ENCODE measurements around the gene TMEM225B.
"Not testable (repeated sequence)": the region's sequence is repeated elsewhere in the genome, so short reads cannot be mapped to it uniquely, and the experiment has no call there.

TMEM225B gene

DNA sequence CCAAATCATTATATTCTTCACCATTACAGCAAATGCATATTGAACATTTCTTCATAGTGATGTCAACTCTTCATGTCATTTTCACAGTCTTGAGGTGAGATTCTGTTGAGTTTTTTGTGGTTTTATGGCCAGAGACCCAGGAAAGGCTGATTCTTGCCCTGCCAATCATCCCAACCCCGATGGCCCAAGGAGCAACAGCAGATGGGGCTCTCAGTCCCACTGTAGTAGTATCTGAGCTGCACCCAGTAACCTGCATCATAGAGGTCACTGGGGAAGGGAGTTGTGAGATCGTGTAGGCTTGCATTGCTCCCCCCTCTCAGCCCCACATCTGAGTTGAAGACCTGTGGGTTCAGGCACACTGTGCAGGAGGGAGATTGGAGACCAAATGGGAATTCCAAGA lies 45.4 kb downstream of the TMEM225B start:
- Histone ChIP-seq H3K36me3 (ENCODE audit: control insufficient read depth in 1 of 2, insufficient read depth in 2 of 2, low read length in 2 of 2) (peaks cover 3 to 27% of the 10 kb centered on the region in 2 donors), H3K27ac (ENCODE audit: low read length) (no peak overlapping the region), H3K27me3 (ENCODE audit: low read depth, low read length) (no peaks in the 10 kb centered on the region), H3K9me3 (ENCODE audit: control insufficient read depth in 1 of 2, low read length in 2 of 2) (no peaks in the 10 kb centered on the region), H3K4me1 (ENCODE audit: control insufficient read depth in 1 of 2, insufficient read depth in 2 of 2, low read length in 2 of 2) (no peaks in the 10 kb centered on the region), H3K4me3 (ENCODE audit: low read depth in 1 of 2, low read length in 2 of 2) (no peak overlapping the region)

DNA sequence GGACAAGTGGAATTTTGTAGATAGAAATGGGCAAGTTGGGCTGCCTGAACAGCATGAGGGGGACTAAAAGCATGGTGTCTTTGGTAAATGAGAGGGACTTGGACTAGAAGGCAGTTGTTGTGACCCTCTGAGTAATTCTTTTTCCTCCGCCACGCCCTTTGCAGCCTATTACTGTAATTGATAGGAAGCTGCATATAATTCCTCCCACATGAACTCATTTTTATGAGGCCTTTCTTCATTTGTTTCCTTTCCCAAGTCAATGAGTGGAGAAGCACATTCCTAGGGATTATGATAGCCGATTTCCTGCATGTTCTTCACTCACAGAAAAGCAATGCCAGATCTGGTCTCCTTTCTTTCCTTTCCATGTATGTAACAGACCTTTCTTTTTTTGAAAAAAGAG lies 46.4 kb downstream of the TMEM225B start:
- Histone ChIP-seq H3K4me1 (ENCODE audit: control insufficient read depth in 1 of 2, insufficient read depth in 2 of 2, low read length in 2 of 2) (no peaks in the 10 kb centered on the region), H3K27me3 (ENCODE audit: low read depth, low read length) (no peaks in the 10 kb centered on the region), H3K27ac (ENCODE audit: low read length) (no peak overlapping the region), H3K9me3 (ENCODE audit: control insufficient read depth in 1 of 2, low read length in 2 of 2) (no peaks in the 10 kb centered on the region), H3K36me3 (ENCODE audit: control insufficient read depth in 1 of 2, insufficient read depth in 2 of 2, low read length in 2 of 2) (peaks cover 3 to 23% of the 10 kb centered on the region in 2 donors), H3K4me3 (ENCODE audit: low read depth in 1 of 2, low read length in 2 of 2) (no peak overlapping the region)

DNA sequence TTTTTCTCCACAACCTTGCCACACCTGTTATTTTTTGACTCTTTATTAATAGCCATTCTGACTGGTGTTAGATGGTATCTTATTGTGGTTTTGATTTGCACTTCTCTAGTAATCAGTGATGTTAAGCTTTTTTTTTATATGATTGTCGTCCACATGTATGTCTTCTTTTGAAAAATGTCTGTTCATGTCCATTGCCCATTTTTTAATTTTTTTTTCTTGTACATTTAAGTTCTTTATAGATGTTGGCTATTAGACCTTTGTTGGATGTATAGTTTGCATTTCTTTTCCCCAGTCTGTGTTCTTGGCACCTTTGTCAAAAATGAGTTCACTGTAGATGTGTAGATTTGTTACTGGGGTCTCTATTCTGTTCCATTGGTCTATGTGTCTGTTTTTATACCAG lies 47.5 kb downstream of the TMEM225B start:
- H3K4me1 ChIP-seq (ENCODE audit: control insufficient read depth in 1 of 2, insufficient read depth in 2 of 2, low read length in 2 of 2) = no peaks in the 10 kb centered on the region

DNA sequence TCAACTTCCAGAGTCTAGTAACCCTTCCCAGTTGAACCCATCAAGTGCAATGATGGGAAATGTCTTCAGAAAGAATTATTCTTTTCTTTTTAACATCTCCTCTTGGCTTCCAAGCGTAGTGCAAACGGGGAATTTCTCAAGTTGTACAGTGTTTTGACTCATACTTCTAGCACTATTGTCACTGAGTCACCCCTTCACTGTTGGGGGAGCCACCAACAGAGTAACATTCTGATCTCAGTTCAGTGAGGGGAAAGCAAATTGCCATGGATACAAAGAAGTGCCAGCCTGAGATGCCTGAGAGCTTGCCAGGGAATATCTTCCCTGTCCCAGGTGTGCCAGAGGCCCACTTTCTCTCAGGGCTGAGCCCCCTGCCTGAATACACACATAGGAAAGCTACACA lies 50.8 kb downstream of the TMEM225B start:
- H3K27ac ChIP-seq (ENCODE audit: low read length) = no peak overlapping the region
- H3K9me3 ChIP-seq (ENCODE audit: control insufficient read depth in 1 of 2, low read length in 2 of 2) = no peaks in the 10 kb centered on the region
- H3K27me3 ChIP-seq (ENCODE audit: low read depth, low read length) = no peaks in the 10 kb centered on the region
- H3K4me1 ChIP-seq (ENCODE audit: control insufficient read depth in 1 of 2, insufficient read depth in 2 of 2, low read length in 2 of 2) = no peaks in the 10 kb centered on the region
- H3K36me3 ChIP-seq (ENCODE audit: control insufficient read depth in 1 of 2, insufficient read depth in 2 of 2, low read length in 2 of 2) = peaks cover 3 to 10% of the 10 kb centered on the region in 2 donors
- H3K4me3 ChIP-seq (ENCODE audit: low read depth in 1 of 2, low read length in 2 of 2) = no peak overlapping the region

More for the DNA sequence above, 47.5 kb downstream of the TMEM225B start:
- peaks cover 3 to 23% of the 10 kb centered on the region in 2 donors for H3K36me3 ChIP-seq (ENCODE audit: control insufficient read depth in 1 of 2, insufficient read depth in 2 of 2, low read length in 2 of 2)
- H3K27ac ChIP-seq (ENCODE audit: low read length) = no peak overlapping the region
- no peak overlapping the region for H3K4me3 ChIP-seq (ENCODE audit: low read depth in 1 of 2, low read length in 2 of 2)
- H3K9me3 ChIP-seq (ENCODE audit: control insufficient read depth in 1 of 2, low read length in 2 of 2) = no peaks in the 10 kb centered on the region
- no peaks in the 10 kb centered on the region for H3K27me3 ChIP-seq (ENCODE audit: low read depth, low read length)

DNA sequence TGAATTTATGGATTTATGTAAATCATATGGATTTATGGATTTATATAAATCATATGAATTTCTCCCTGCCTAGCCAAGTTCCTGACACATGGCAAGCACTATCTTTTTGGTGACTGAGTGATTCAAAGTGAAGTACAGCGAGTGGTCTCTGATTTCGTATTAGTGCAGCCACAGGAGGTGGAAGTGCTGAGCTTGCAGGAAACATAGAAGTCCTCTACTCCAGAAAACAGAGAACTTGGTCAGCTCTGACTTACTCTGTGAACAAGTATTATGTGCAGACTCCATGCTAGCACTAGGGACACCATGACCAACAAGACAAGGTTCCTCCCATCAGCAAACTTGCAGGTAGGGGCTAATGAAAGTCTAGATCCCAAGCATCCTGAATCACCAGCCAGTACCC lies 53.2 kb downstream of the TMEM225B start:
- Histone ChIP-seq H3K36me3 (ENCODE audit: control insufficient read depth in 1 of 2, insufficient read depth in 2 of 2, low read length in 2 of 2) (no peaks in the 10 kb centered on the region), H3K9me3 (ENCODE audit: control insufficient read depth in 1 of 2, low read length in 2 of 2) (no peaks in the 10 kb centered on the region), H3K4me3 (ENCODE audit: low read depth in 1 of 2, low read length in 2 of 2) (no peak overlapping the region), H3K27ac (ENCODE audit: low read length) (no peak overlapping the region), H3K4me1 (ENCODE audit: control insufficient read depth in 1 of 2, insufficient read depth in 2 of 2, low read length in 2 of 2) (no peaks in the 10 kb centered on the region), H3K27me3 (ENCODE audit: low read depth, low read length) (no peaks in the 10 kb centered on the region)

DNA sequence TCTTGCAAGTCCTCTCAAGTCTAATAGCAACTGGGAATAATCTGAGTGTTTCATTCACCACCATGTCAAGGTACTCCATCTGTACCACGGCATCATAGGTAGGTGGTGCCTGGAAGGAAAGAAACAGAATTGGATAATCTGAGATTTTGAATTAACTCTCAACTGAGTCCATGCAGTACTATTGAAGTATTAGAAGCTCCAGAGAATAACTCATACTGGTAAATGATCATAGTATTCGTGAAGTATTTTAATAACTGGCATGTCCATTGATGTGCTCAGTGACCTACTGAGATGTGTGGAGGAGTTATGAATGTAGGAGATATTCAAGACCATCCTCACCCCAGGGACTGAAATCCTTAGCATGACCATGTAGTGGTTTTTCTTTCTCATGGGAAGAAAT lies 54.6 kb downstream of the TMEM225B start:
- H3K27ac ChIP-seq (ENCODE audit: low read length) = no peak overlapping the region
- no peaks in the 10 kb centered on the region for H3K9me3 ChIP-seq (ENCODE audit: control insufficient read depth in 1 of 2, low read length in 2 of 2)
- no peaks in the 10 kb centered on the region for H3K4me1 ChIP-seq (ENCODE audit: control insufficient read depth in 1 of 2, insufficient read depth in 2 of 2, low read length in 2 of 2)
- H3K4me3 ChIP-seq (ENCODE audit: low read depth in 1 of 2, low read length in 2 of 2) = no peak overlapping the region
- no peaks in the 10 kb centered on the region for H3K27me3 ChIP-seq (ENCODE audit: low read depth, low read length)
- no peaks in the 10 kb centered on the region for H3K36me3 ChIP-seq (ENCODE audit: control insufficient read depth in 1 of 2, insufficient read depth in 2 of 2, low read length in 2 of 2)

DNA sequence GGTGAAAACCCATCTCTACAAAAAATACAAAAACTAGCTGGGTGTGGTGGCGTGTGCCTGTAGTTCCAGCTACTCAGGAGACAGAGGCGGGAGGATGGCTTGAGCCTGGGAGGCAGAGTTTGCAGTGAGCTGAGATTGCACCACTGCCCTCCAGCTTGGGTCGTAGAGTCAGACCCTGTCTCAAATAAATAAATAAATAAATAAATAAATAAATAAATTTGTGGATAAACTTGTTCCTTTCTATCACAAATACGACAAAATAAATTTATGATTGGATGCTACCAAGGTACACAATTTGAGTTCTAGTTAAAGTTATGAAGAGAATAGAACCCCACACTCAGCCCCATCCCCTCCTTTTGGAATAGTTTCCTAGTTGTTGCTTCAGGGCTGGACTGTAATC lies 55.2 kb downstream of the TMEM225B start:
- H3K4me1 ChIP-seq (ENCODE audit: control insufficient read depth in 1 of 2, insufficient read depth in 2 of 2, low read length in 2 of 2); H3K9me3 ChIP-seq (ENCODE audit: control insufficient read depth in 1 of 2, low read length in 2 of 2); H3K27ac ChIP-seq (ENCODE audit: low read length); H3K4me3 ChIP-seq (ENCODE audit: low read depth in 1 of 2, low read length in 2 of 2); H3K27me3 ChIP-seq (ENCODE audit: low read depth, low read length); H3K36me3 ChIP-seq (ENCODE audit: control insufficient read depth in 1 of 2, insufficient read depth in 2 of 2, low read length in 2 of 2): not testable (repeated sequence)

DNA sequence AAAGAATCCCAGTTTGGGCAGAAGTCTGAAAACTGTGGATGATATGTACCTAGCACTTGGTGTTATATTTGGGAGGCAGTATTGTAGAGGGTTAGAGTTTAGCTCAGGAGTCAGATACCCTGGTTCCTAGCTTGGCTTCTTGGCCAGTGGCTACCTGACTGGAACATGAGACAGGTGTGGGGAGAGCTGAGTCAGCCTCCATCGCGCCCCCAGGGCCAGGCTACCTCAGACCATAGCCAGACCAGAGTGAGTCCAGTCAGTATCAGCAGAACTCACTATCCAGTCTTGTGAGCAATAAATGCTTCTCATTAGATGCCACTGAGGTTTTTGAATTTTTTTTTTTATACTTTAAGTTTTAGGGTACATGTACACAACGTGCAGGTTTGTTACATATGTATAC lies 55.7 kb downstream of the TMEM225B start:
- no peaks in the 10 kb centered on the region for H3K9me3 ChIP-seq (ENCODE audit: control insufficient read depth in 1 of 2, low read length in 2 of 2)
- H3K27me3 ChIP-seq (ENCODE audit: low read depth, low read length) = no peaks in the 10 kb centered on the region
- H3K27ac ChIP-seq (ENCODE audit: low read length) = no peak overlapping the region
- H3K4me3 ChIP-seq (ENCODE audit: low read depth in 1 of 2, low read length in 2 of 2) = no peak overlapping the region
- no peaks in the 10 kb centered on the region for H3K4me1 ChIP-seq (ENCODE audit: control insufficient read depth in 1 of 2, insufficient read depth in 2 of 2, low read length in 2 of 2)
- no peaks in the 10 kb centered on the region for H3K36me3 ChIP-seq (ENCODE audit: control insufficient read depth in 1 of 2, insufficient read depth in 2 of 2, low read length in 2 of 2)

DNA sequence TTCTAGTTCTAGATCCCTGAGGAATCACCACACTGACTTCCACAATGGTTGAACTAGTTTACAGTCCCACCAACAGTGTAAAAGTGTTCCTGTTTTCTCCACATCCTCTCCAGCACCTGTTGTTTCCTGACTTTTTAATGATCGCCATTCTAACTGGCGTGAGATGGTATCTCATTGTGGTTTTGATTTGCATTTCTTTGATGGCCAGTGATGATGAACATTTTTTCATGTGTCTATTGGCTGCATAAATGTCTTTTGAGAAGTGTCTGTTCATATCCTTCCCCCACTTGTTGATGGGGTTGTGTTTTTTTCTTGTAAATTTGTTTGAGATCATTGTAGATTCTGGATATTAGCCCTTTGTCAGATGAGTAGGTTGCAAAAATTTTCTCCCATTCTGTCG lies 56.6 kb downstream of the TMEM225B start:
- H3K4me1 ChIP-seq (ENCODE audit: control insufficient read depth in 1 of 2, insufficient read depth in 2 of 2, low read length in 2 of 2); H3K27me3 ChIP-seq (ENCODE audit: low read depth, low read length); H3K9me3 ChIP-seq (ENCODE audit: control insufficient read depth in 1 of 2, low read length in 2 of 2); H3K27ac ChIP-seq (ENCODE audit: low read length); H3K36me3 ChIP-seq (ENCODE audit: control insufficient read depth in 1 of 2, insufficient read depth in 2 of 2, low read length in 2 of 2); H3K4me3 ChIP-seq (ENCODE audit: low read depth in 1 of 2, low read length in 2 of 2): not testable (repeated sequence)

DNA sequence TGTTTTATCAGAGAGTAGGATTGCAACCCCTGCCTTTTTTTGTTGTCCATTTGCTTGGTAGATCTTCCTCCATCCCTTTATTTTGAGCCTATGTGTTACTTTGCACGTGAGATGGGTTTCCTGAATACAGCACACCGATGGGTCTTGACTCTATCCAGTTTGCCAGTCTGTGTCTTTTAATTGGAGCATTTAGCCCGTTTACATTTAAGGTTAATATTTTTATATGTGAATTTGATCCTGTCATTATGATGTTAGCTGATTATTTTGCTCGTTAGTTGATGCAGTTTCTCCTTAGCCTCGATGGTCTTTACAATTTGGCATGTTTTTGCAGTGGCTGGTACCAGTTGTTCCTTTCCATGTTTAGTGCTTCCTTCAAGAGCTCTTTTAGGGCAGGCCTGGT lies 59.8 kb downstream of the TMEM225B start:
- not testable (repeated sequence) for H3K27me3 ChIP-seq (ENCODE audit: low read depth, low read length); H3K4me3 ChIP-seq (ENCODE audit: low read depth in 1 of 2, low read length in 2 of 2); H3K27ac ChIP-seq (ENCODE audit: low read length); H3K4me1 ChIP-seq (ENCODE audit: control insufficient read depth in 1 of 2, insufficient read depth in 2 of 2, low read length in 2 of 2); H3K9me3 ChIP-seq (ENCODE audit: control insufficient read depth in 1 of 2, low read length in 2 of 2)
- H3K36me3 ChIP-seq (ENCODE audit: control insufficient read depth in 1 of 2, insufficient read depth in 2 of 2, low read length in 2 of 2) = peaks cover 15 to 17% of the 10 kb centered on the region in 2 donors

Measured in muscle layer of duodenum (tissue), 2 donors.